Measurements from ENCODE around the gene LST1. TPM values are rescaled to one million over a fixed set of nuclear protein-coding genes. Genes with fewer than 3 reads are reported as not detected.

The LST1 gene
- total RNA-seq, 1 donor from 2014 or later, result not detected

- TF ChIP-seq, protein P1, sequence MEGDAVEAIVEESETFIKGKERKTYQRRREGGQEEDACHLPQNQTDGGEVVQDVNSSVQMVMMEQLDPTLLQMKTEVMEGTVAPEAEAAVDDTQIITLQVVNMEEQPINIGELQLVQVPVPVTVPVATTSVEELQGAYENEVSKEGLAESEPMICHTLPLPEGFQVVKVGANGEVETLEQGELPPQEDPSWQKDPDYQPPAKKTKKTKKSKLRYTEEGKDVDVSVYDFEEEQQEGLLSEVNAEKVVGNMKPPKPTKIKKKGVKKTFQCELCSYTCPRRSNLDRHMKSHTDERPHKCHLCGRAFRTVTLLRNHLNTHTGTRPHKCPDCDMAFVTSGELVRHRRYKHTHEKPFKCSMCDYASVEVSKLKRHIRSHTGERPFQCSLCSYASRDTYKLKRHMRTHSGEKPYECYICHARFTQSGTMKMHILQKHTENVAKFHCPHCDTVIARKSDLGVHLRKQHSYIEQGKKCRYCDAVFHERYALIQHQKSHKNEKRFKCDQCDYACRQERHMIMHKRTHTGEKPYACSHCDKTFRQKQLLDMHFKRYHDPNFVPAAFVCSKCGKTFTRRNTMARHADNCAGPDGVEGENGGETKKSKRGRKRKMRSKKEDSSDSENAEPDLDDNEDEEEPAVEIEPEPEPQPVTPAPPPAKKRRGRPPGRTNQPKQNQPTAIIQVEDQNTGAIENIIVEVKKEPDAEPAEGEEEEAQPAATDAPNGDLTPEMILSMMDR (conservative IDR thresholded peaks at IDR 0.05; ENCODE audit: low read depth, low read length), result no peak
- no peak overlapping the region for H3K4me3 ChIP-seq (ENCODE audit: low read depth, low read length)
- DNase-seq (ENCODE audit: low read depth), result peak; percentile 91
These were observed 7.6 kb upstream of the LST1 start for GRCh38 chr6:31578184-31579118.

GRCh38 chr6:31579119-31579505 lies 7.0 kb upstream of the LST1 start:
- no peak overlapping the region for H3K4me3 ChIP-seq (ENCODE audit: low read depth, low read length)
- no peak for DNase-seq (ENCODE audit: low read depth)
- TF ChIP-seq, protein P1 (conservative IDR thresholded peaks at IDR 0.05; ENCODE audit: low read depth, low read length), result no peak

- no peak overlapping the region for H3K4me3 ChIP-seq (ENCODE audit: low read depth, low read length)
- TF ChIP-seq, protein P1 (conservative IDR thresholded peaks at IDR 0.05; ENCODE audit: low read depth, low read length), result no peak
- no peak for DNase-seq (ENCODE audit: low read depth)
These were observed 6.3 kb upstream of the LST1 start for GRCh38 chr6:31579546-31580437.

DNA sequence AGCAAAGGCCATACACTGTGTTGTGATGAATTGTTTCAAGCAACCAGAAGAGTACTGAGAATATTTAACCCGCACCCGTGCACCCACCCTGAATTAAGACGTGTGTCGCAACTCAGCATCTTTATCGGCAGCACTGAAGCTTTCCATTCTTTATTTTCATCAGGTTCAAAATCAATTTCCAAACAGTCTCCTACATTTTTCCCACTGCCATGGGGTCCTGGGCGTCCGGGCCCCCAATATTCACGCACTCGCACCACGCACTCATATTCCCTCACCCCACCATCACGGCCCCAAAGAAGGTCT lies 5.7 kb upstream of the LST1 start:
- TF ChIP-seq, protein P1 (conservative IDR thresholded peaks at IDR 0.05; ENCODE audit: low read depth, low read length), result no peak
- peak overlapping the region; percentile 98 for H3K4me3 ChIP-seq (ENCODE audit: low read depth, low read length)
- DNase-seq (ENCODE audit: low read depth), result no peak

DNA sequence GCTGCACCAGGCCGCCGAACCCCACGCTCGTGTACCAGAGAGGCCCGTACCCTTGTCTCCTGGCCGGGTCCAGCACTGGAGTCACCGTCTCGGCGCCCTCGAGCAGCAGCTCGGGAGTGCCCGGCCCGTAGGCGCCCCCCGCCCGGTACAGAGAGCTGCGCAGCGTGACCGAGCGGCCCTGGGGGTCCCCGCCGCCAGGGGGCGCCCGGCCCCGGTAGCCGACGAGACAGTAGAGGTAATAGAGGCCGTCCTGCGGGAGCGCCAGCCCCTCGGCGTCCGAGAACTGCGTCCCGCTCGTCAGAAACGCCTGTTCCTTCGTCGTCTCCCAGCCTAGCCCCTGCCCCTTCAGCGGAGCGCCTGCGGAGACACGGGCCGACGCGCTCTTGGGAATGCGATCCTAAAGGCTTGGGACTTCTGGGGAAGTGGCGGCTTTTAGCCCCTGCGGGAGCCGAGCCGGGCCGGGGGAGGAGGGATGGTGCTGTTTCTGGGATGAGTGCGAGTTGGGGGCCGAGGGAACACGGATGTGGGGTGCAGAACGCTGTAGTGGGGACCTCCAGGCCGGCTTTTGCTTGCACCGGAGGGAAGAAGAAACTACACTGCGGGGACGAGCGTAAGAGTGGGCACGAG lies 5.2 kb upstream of the LST1 start:
- DNase-seq (ENCODE audit: low read depth), result no peak

More for the DNA sequence above, 5.2 kb upstream of the LST1 start:
- TF ChIP-seq, protein P1 (conservative IDR thresholded peaks at IDR 0.05; ENCODE audit: low read depth, low read length), result peak; percentile 79
- H3K4me3 ChIP-seq (ENCODE audit: low read depth, low read length), result peak overlapping the region; percentile 98

Measured in epithelial cell of proximal tubule (primary cell).